Thoracic aorta (tissue), 2 donors: ENCODE measurements around the gene MYO5A. TPM values are rescaled to one million over a fixed set of nuclear protein-coding genes. Genes with fewer than 3 reads are reported as not detected.

Experiments
- ATAC-seq: fragments of 150-250 bp; one replicate; pipeline ENCODE4 v1.8.0; 2017; ENCODE audit warnings: low read depth; ENCODE audit not compliant: insufficient number of reproducible peaks, low FRiP score
- DNase-seq: peaks from one replicate; pipeline ENCODE4 v3.0.0-alpha.2; 2020; ENCODE audit warnings: low spot score
- H3K27ac ChIP-seq, 2 donors: fragments of 200-600 bp; sonication (generic); 1 replicate in 1 of 2; 2 replicates in 1 of 2; pipeline ENCODE4 v1.5.1; 2016; ENCODE audit warnings: mild to moderate bottlenecking in 2 of 2, moderate library complexity in 2 of 2
- H3K27me3 ChIP-seq: fragments of 200-600 bp; sonication (generic); replicated peaks from 2 replicates; pipeline ENCODE4 v1.6.0; 2016; ENCODE audit warnings: mild to moderate bottlenecking; ENCODE audit not compliant: insufficient read depth
- H3K36me3 ChIP-seq: fragments of 200-600 bp; sonication (generic); one replicate; pipeline ENCODE4 v1.5.1; 2016
- H3K4me1 ChIP-seq, 2 donors: fragments of 200-600 bp; sonication (generic); 1 replicate in 1 of 2; 2 replicates in 1 of 2; pipeline versions ENCODE4 v1.5.1 to v1.6.0; 2016; ENCODE audit warnings: low read depth in 2 of 2, mild to moderate bottlenecking in 1 of 2; ENCODE audit not compliant: control insufficient read depth in 1 of 2
- H3K4me3 ChIP-seq: fragments of 200-600 bp; sonication (generic); 2 replicates; pipeline ENCODE4 v1.5.1; 2016; ENCODE audit warnings: mild to moderate bottlenecking
- H3K9me3 ChIP-seq: fragments of 200-600 bp; sonication (generic); 2 replicates; pipeline ENCODE4 v1.5.1; 2016
- CTCF ChIP-seq: fragments of 200-600 bp; sonication (generic); IDR thresholded peaks from one replicate; pipeline ENCODE4 v1.5.1; 2019; ENCODE audit warnings: antibody characterized with exemption
- total RNA-seq, 2 donors: library from RNA; depleted of rRNA; stranded (reverse); fragments of >200 nt; gene quantifications; one replicate each; pipeline versions ENCODE4 v1.1.0 to v1.2.3, GENCODE V29; 2016

Gene MYO5A
- total RNA-seq, 2 donors from 2014 or later, result 37.6 to 58.8 TPM

GRCh38 chr15:52359722-52360121 is 169.0 kb downstream of the MYO5A start:
- Histone ChIP-seq H3K4me3 (no peak overlapping the region), H3K9me3 (no peaks in the 10 kb centered on the region), H3K27me3 (no peaks in the 10 kb centered on the region), H3K36me3 (peaks cover 7% of the 10 kb centered on the region), H3K27ac (no peak overlapping the region), H3K4me1 (peaks cover 5 to 18% of the 10 kb centered on the region in 2 donors)
- no peak for ATAC-seq
- no peak for DNase-seq
- no peak for TF ChIP-seq CTCF

- Histone ChIP-seq H3K27me3 (no peaks in the 10 kb centered on the region), H3K4me3 (no peak overlapping the region), H3K4me1 (peaks cover 5 to 18% of the 10 kb centered on the region in 2 donors), H3K9me3 (no peaks in the 10 kb centered on the region), H3K36me3 (peaks cover 12% of the 10 kb centered on the region), H3K27ac (no peak overlapping the region)
- no peak for DNase-seq
- no peak for TF ChIP-seq CTCF
- no peak for ATAC-seq
Measured at GRCh38 chr15:52357949-52358348, 170.7 kb downstream of the MYO5A start.

- no peak overlapping the region for H3K27ac ChIP-seq
- H3K36me3 ChIP-seq, result peaks cover 22% of the 10 kb centered on the region
- H3K9me3 ChIP-seq, result no peaks in the 10 kb centered on the region
- no peak for TF ChIP-seq CTCF
- H3K4me3 ChIP-seq, result no peak overlapping the region
- ATAC-seq (no peak), DNase-seq (no peak)
- no peaks in the 10 kb centered on the region for H3K4me1 ChIP-seq
- H3K27me3 ChIP-seq, result no peaks in the 10 kb centered on the region
Measured at GRCh38 chr15:52352086-52352485, 176.6 kb downstream of the MYO5A start.

- ATAC-seq (no peak), DNase-seq (no peak)
- Histone ChIP-seq H3K27me3 (no peaks in the 10 kb centered on the region), H3K27ac (no peak overlapping the region), H3K4me1 (no peaks in the 10 kb centered on the region), H3K36me3 (peaks cover 24% of the 10 kb centered on the region), H3K9me3 (no peaks in the 10 kb centered on the region), H3K4me3 (no peak overlapping the region)
- no peak for TF ChIP-seq CTCF
Measured at GRCh38 chr15:52351206-52351908, 177.3 kb downstream of the MYO5A start.

- DNase-seq, result no peak
- Histone ChIP-seq H3K4me3 (no peak overlapping the region), H3K9me3 (no peaks in the 10 kb centered on the region), H3K4me1 (no peaks in the 10 kb centered on the region), H3K27me3 (no peaks in the 10 kb centered on the region), H3K36me3 (peaks cover 32% of the 10 kb centered on the region), H3K27ac (no peak overlapping the region)
- no peak for ATAC-seq
- no peak for TF ChIP-seq CTCF
Measured at GRCh38 chr15:52350423-52350822, 178.3 kb downstream of the MYO5A start.
